Measurements from ENCODE around the gene PROSER3. TPM values are rescaled to one million over a fixed set of nuclear protein-coding genes. Genes with fewer than 3 reads are reported as not detected.
"Not testable (repeated sequence)": the region's sequence is repeated elsewhere in the genome, so short reads cannot be mapped to it uniquely, and the experiment has no call there.

PROSER3 gene
- polyA plus RNA-seq, 1 donor (not counting 4 experiments of a cell fraction or from before 2014, with no cell fraction given): 5.5 TPM

DNA sequence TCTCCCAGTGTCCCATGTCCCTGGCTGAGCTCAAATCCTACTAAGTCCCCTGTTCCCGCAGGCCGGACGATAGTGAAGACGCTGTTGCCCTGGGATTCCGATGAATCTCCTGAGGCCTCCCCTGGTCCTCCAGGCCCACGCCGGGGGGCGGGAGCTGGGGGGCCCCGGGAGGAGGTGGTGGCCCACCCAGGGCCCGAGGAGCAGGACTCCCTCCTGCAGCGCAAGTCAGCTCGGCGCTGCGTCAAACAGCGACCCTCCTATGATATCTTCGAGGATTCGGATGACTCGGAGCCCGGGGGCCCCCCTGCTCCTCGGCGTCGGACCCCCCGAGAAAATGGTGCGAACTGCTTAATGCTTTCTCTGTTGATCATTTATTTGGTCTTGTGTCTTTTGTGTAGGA lies 34.3 kb upstream of the PROSER3 start:
- peaks cover 4% of the 10 kb centered on the region for H4K20me1 ChIP-seq (ENCODE audit: control insufficient read depth, extremely low read depth, insufficient read depth, low read length)

DNA sequence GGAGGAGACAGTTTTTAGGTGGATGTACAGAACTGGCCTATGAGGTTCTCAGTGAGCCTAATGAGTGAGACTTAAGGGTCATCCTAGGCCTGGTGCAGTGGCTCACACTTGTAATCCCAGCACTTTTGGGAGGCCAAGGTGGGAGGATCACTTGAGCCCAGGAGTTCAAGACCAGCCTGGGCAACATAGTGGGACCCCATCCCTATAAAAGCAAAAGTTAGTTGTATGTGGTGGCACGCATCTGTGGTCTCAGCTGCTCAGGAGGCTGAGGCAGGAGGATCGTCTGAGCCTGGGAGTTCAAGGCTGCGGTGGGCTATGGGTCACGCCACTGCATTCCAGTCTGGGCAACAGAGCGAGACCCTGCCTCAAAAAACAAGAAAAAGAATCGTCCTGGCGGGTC lies 33.8 kb upstream of the PROSER3 start:
- H3K9ac ChIP-seq (ENCODE audit: control insufficient read depth, extremely low read depth, insufficient read depth, low read length); H3K27me3 ChIP-seq (ENCODE audit: control insufficient read depth, extremely low read depth, insufficient read depth, low read length); H3K27ac ChIP-seq (ENCODE audit: control insufficient read depth, insufficient read depth, low read length); H3K4me3 ChIP-seq (ENCODE audit: control insufficient read depth in 2 of 3, extremely low read depth in 1 of 3, insufficient read depth in 2 of 3, low read depth in 1 of 3, low read length in 3 of 3); dilution Hi-C loops (cut with MboI; ENCODE audit: extremely low pct_ligation_motif_present, low sequenced_read_pairs); H3K4me2 ChIP-seq (ENCODE audit: control insufficient read depth, extremely low read depth, insufficient read depth, low read depth, low read length); DNase-seq (ENCODE audit: low read depth, low spot score); H3K9me3 ChIP-seq (ENCODE audit: control insufficient read depth, low read depth, low read length); H2AFZ ChIP-seq (ENCODE audit: control insufficient read depth, low read length); H3K9me1 ChIP-seq (ENCODE audit: control insufficient read depth, extremely low read depth, insufficient read depth, low read length); H4K20me1 ChIP-seq (ENCODE audit: control insufficient read depth, extremely low read depth, insufficient read depth, low read length); H3K4me1 ChIP-seq (ENCODE audit: control insufficient read depth, extremely low read depth, insufficient read depth, low read length); FAIRE-seq: not testable (repeated sequence)
- peaks cover 37% of the 10 kb centered on the region for H3K79me2 ChIP-seq (ENCODE audit: control insufficient read depth, insufficient read depth, low read length)
- H3K36me3 ChIP-seq (ENCODE audit: control insufficient read depth in 2 of 2, extremely low read depth in 1 of 2, insufficient read depth in 2 of 2, low read length in 2 of 2): peaks cover 60 to 62% of the 10 kb centered on the region in 2 experiments

More for the DNA sequence above, 34.3 kb upstream of the PROSER3 start:
- H3K79me2 ChIP-seq (ENCODE audit: control insufficient read depth, insufficient read depth, low read length): peaks cover 42% of the 10 kb centered on the region
- peaks cover 56 to 57% of the 10 kb centered on the region in 2 experiments for H3K36me3 ChIP-seq (ENCODE audit: control insufficient read depth in 2 of 2, extremely low read depth in 1 of 2, insufficient read depth in 2 of 2, low read length in 2 of 2)
- no peaks in the 10 kb centered on the region for H3K9me1 ChIP-seq (ENCODE audit: control insufficient read depth, extremely low read depth, insufficient read depth, low read length)
- no peak overlapping the region for H3K4me2 ChIP-seq (ENCODE audit: control insufficient read depth, extremely low read depth, insufficient read depth, low read depth, low read length)
- no peaks in the 10 kb centered on the region for H3K9me3 ChIP-seq (ENCODE audit: control insufficient read depth, low read depth, low read length)
- peaks cover 8% of the 10 kb centered on the region for H3K4me1 ChIP-seq (ENCODE audit: control insufficient read depth, extremely low read depth, insufficient read depth, low read length)
- H3K27me3 ChIP-seq (ENCODE audit: control insufficient read depth, extremely low read depth, insufficient read depth, low read length): no peaks in the 10 kb centered on the region
- H3K9ac ChIP-seq (ENCODE audit: control insufficient read depth, extremely low read depth, insufficient read depth, low read length): no peak overlapping the region
- H3K4me3 ChIP-seq (ENCODE audit: control insufficient read depth in 2 of 3, extremely low read depth in 1 of 3, insufficient read depth in 2 of 3, low read depth in 1 of 3, low read length in 3 of 3): no peak overlapping the region
- H3K27ac ChIP-seq (ENCODE audit: control insufficient read depth, insufficient read depth, low read length): no peak overlapping the region
- FAIRE-seq (no peak), DNase-seq (ENCODE audit: low read depth, low spot score) (no peak)
- dilution Hi-C loops (cut with MboI; ENCODE audit: extremely low pct_ligation_motif_present, low sequenced_read_pairs): no loop called here
- TF ChIP-seq EZH2 (IDR thresholded peaks at IDR 0.05; ENCODE audit: low read length): no peak
- TF ChIP-seq, protein P1, sequence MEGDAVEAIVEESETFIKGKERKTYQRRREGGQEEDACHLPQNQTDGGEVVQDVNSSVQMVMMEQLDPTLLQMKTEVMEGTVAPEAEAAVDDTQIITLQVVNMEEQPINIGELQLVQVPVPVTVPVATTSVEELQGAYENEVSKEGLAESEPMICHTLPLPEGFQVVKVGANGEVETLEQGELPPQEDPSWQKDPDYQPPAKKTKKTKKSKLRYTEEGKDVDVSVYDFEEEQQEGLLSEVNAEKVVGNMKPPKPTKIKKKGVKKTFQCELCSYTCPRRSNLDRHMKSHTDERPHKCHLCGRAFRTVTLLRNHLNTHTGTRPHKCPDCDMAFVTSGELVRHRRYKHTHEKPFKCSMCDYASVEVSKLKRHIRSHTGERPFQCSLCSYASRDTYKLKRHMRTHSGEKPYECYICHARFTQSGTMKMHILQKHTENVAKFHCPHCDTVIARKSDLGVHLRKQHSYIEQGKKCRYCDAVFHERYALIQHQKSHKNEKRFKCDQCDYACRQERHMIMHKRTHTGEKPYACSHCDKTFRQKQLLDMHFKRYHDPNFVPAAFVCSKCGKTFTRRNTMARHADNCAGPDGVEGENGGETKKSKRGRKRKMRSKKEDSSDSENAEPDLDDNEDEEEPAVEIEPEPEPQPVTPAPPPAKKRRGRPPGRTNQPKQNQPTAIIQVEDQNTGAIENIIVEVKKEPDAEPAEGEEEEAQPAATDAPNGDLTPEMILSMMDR (optimal IDR thresholded peaks at IDR 0.05 in 1 of 3, IDR thresholded peaks at IDR 0.05 in 1 of 3, conservative IDR thresholded peaks at IDR 0.05 in 1 of 3; ENCODE audit: extremely low read depth in 1 of 3, insufficient read depth in 2 of 3, low read length in 3 of 3): no peak
- H2AFZ ChIP-seq (ENCODE audit: control insufficient read depth, low read length): no peak overlapping the region

DNA sequence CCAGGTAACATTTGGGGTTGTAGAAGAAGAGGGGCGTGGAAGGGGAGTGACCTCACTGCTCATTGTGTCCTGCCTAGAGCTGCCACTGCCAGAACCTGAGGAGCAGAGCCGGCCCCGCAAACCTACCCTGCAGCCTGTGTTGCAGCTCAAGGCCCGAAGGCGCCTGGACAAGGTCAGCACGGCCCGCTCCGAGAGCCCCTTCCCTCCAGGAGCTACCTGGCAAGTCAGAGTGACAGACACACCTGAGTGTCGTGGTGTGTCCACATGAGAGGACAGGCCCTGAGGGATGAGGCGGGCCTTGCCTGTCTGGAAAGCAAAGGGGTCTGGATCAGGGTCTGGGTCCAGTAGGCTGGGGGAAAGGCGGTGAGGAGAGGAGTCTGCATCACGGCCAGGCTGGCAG lies 33.4 kb upstream of the PROSER3 start:
- peaks cover 4% of the 10 kb centered on the region for H4K20me1 ChIP-seq (ENCODE audit: control insufficient read depth, extremely low read depth, insufficient read depth, low read length)
- H3K27ac ChIP-seq (ENCODE audit: control insufficient read depth, insufficient read depth, low read length): no peak overlapping the region
- no peak overlapping the region for H3K4me2 ChIP-seq (ENCODE audit: control insufficient read depth, extremely low read depth, insufficient read depth, low read depth, low read length)
- H3K9ac ChIP-seq (ENCODE audit: control insufficient read depth, extremely low read depth, insufficient read depth, low read length): no peak overlapping the region
- H3K36me3 ChIP-seq (ENCODE audit: control insufficient read depth in 2 of 2, extremely low read depth in 1 of 2, insufficient read depth in 2 of 2, low read length in 2 of 2): peaks cover 63 to 65% of the 10 kb centered on the region in 2 experiments
- H3K9me3 ChIP-seq (ENCODE audit: control insufficient read depth, low read depth, low read length): no peaks in the 10 kb centered on the region
- peaks cover 2% of the 10 kb centered on the region for H3K4me1 ChIP-seq (ENCODE audit: control insufficient read depth, extremely low read depth, insufficient read depth, low read length)
- H3K27me3 ChIP-seq (ENCODE audit: control insufficient read depth, extremely low read depth, insufficient read depth, low read length): no peaks in the 10 kb centered on the region
- no peak overlapping the region for H3K4me3 ChIP-seq (ENCODE audit: control insufficient read depth in 2 of 3, extremely low read depth in 1 of 3, insufficient read depth in 2 of 3, low read depth in 1 of 3, low read length in 3 of 3)
- dilution Hi-C loops (cut with MboI; ENCODE audit: extremely low pct_ligation_motif_present, low sequenced_read_pairs): no loop called here
- H2AFZ ChIP-seq (ENCODE audit: control insufficient read depth, low read length): no peak overlapping the region
- H3K79me2 ChIP-seq (ENCODE audit: control insufficient read depth, insufficient read depth, low read length): peaks cover 33% of the 10 kb centered on the region
- TF ChIP-seq EZH2 (IDR thresholded peaks at IDR 0.05; ENCODE audit: low read length): no peak
- TF ChIP-seq, protein P1 (optimal IDR thresholded peaks at IDR 0.05 in 1 of 3, IDR thresholded peaks at IDR 0.05 in 1 of 3, conservative IDR thresholded peaks at IDR 0.05 in 1 of 3; ENCODE audit: extremely low read depth in 1 of 3, insufficient read depth in 2 of 3, low read length in 3 of 3): no peak
- no peaks in the 10 kb centered on the region for H3K9me1 ChIP-seq (ENCODE audit: control insufficient read depth, extremely low read depth, insufficient read depth, low read length)
- FAIRE-seq (no peak), DNase-seq (ENCODE audit: low read depth, low spot score) (no peak)

All from keratinocyte (primary cell).